Stimulated activated CD4-positive, alpha-beta T cell treated with anti-CD3 and anti-CD28 coated beads, Interleukin-12 subunit alpha, Interleukin-12 subunit beta, amount 100 ng/mL, for 4 hours (primary cell): ENCODE measurements around the gene CD22.
"Not testable (repeated sequence)": the region's sequence is repeated elsewhere in the genome, so short reads cannot be mapped to it uniquely, and the experiment has no call there.

ENCODE experiments used
- DNase-seq: peaks from one replicate; pipeline ENCODE4 v3.0.0-alpha.2; 2020

CD22 gene

GRCh38 chr19:35362261-35363000 is 33.4 kb downstream of the CD22 start:
- DNase-seq: no peak

GRCh38 chr19:35363001-35363590 is 34.1 kb downstream of the CD22 start:
- no peak for DNase-seq

GRCh38 chr19:35363711-35364425 is 34.9 kb downstream of the CD22 start:
- DNase-seq: no peak

GRCh38 chr19:35365303-35365702 is 36.3 kb downstream of the CD22 start:
- no peak for DNase-seq

GRCh38 chr19:35368378-35368777 is 39.4 kb downstream of the CD22 start:
- DNase-seq: no peak

- no peak for DNase-seq
These were observed 40.5 kb downstream of the CD22 start for GRCh38 chr19:35369522-35369921.

GRCh38 chr19:35370722-35371121 is 41.7 kb downstream of the CD22 start, which contains the start of gene GPR42:
TSS of gene GPR42 (plus strand) at chr19:35371068. CDS start at chr19:35371360, 292 bp downstream.
- no peak for DNase-seq

- DNase-seq: no peak
These were observed 44.5 kb downstream of the CD22 start for GRCh38 chr19:35373492-35373891.

- not testable (repeated sequence) for DNase-seq
These were observed 45.0 kb downstream of the CD22 start for GRCh38 chr19:35374031-35374430.

- no peak for DNase-seq
These were observed 46.7 kb downstream of the CD22 start for GRCh38 chr19:35375505-35376307.

- no peak for DNase-seq
These were observed 48.7 kb downstream of the CD22 start for GRCh38 chr19:35377656-35378055.

- no peak for DNase-seq
These were observed 49.4 kb downstream of the CD22 start for GRCh38 chr19:35378356-35378755.

GRCh38 chr19:35379545-35379944 is 50.6 kb downstream of the CD22 start:
- not testable (repeated sequence) for DNase-seq

- no peak for DNase-seq
These were observed 51.0 kb downstream of the CD22 start for GRCh38 chr19:35379992-35380391.

GRCh38 chr19:35380450-35381124 is 51.6 kb downstream of the CD22 start:
- no peak for DNase-seq

- DNase-seq: no peak
These were observed 52.3 kb downstream of the CD22 start for GRCh38 chr19:35381318-35381717.

GRCh38 chr19:35381926-35382325 is 52.9 kb downstream of the CD22 start:
- DNase-seq: no peak

GRCh38 chr19:35383536-35383935 is 54.5 kb downstream of the CD22 start:
- DNase-seq: no peak

- DNase-seq: no peak
These were observed 59.5 kb downstream of the CD22 start for GRCh38 chr19:35388277-35389054.

GRCh38 chr19:35389192-35389861 is 60.3 kb downstream of the CD22 start:
- no peak for DNase-seq
